GM23338 (cell line): ENCODE results near the gene FILIP1.

ENCODE experiments used
- CTCF ChIP-seq, 2 experiments: fragments of 200-600 bp in 1 of 2; sonication (generic) in 1 of 2; conservative IDR thresholded peaks; 2 replicates each; pipeline versions ENCODE4 v1.5.1 to v1.6.1; 2016 to 2017; ENCODE audit warnings: antibody characterized with exemption in 2 of 2, low read depth in 2 of 2, mild to moderate bottlenecking in 2 of 2, moderate library complexity in 1 of 2
- EZH2 ChIP-seq: fragments of 200-600 bp; sonication (generic); IDR thresholded peaks from one replicate; pipeline ENCODE4 v1.8.0; 2017; ENCODE audit warnings: antibody characterized with exemption, mild to moderate bottlenecking, low read depth; ENCODE audit not compliant: unreplicated experiment
- EZH2phosphoT487 ChIP-seq: fragments of 200-600 bp; sonication (generic); IDR thresholded peaks from one replicate; pipeline ENCODE4 v1.8.1; 2018; ENCODE audit warnings: antibody characterized with exemption; ENCODE audit not compliant: unreplicated experiment
- JUNB ChIP-seq: IDR thresholded peaks from one replicate; pipeline ENCODE4 v1.6.1; 2016; ENCODE audit warnings: antibody characterized with exemption; ENCODE audit not compliant: unreplicated experiment
- REST ChIP-seq: IDR thresholded peaks from one replicate; pipeline ENCODE4 v1.6.1; 2018; ENCODE audit warnings: antibody characterized with exemption; ENCODE audit not compliant: unreplicated experiment
- STAT1 ChIP-seq: IDR thresholded peaks from one replicate; pipeline ENCODE4 v1.6.1; 2016; ENCODE audit warnings: antibody characterized with exemption; ENCODE audit not compliant: unreplicated experiment

GRCh38 chr6:75347898-75348610, 145.5 kb downstream of the FILIP1 start:
- TF ChIP-seq CTCF (conservative IDR thresholded peaks at IDR 0.05; ENCODE audit: low read depth in 2 of 2) (no peak), EZH2 (no peak), STAT1 (no peak), EZH2phosphoT487 (no peak), REST (no peak), JUNB (no peak)
